Activated T-cell treated with anti-CD3 and anti-CD28 coated beads, Interleukin-2, amount 50 U/mL, for 1 hour (primary cell): ENCODE results near the gene DPF3.

Source experiments
- DNase-seq: peaks from one replicate; pipeline ENCODE4 v3.0.0-alpha.2; 2020

DPF3 gene

GRCh38 chr14:72792051-72792788 is 101.7 kb downstream of the DPF3 start:
- DNase-seq: no peak

GRCh38 chr14:72790887-72791566 is 102.9 kb downstream of the DPF3 start:
- DNase-seq: no peak

GRCh38 chr14:72788972-72789728 is 104.8 kb downstream of the DPF3 start:
- no peak for DNase-seq

- no peak for DNase-seq
Measured at GRCh38 chr14:72788255-72788654, 105.6 kb downstream of the DPF3 start.

GRCh38 chr14:72787841-72788240 is 106.1 kb downstream of the DPF3 start:
- DNase-seq: no peak

- no peak for DNase-seq
Measured at GRCh38 chr14:72786378-72787350, 107.2 kb downstream of the DPF3 start.

- DNase-seq: no peak
Measured at GRCh38 chr14:72783741-72784140, 110.2 kb downstream of the DPF3 start.

GRCh38 chr14:72782817-72783216 is 111.1 kb downstream of the DPF3 start:
- DNase-seq: no peak

- no peak for DNase-seq
Measured at GRCh38 chr14:72781561-72782508, 112.1 kb downstream of the DPF3 start.

- no peak for DNase-seq
Measured at GRCh38 chr14:72780751-72781150, 113.2 kb downstream of the DPF3 start.

GRCh38 chr14:72779679-72780078 is 114.2 kb downstream of the DPF3 start:
- DNase-seq: no peak

GRCh38 chr14:72777636-72778035 is 116.3 kb downstream of the DPF3 start:
- DNase-seq: no peak

- DNase-seq: no peak
Measured at GRCh38 chr14:72776701-72777261, 117.1 kb downstream of the DPF3 start.

- DNase-seq: no peak
Measured at GRCh38 chr14:72775923-72776554, 117.9 kb downstream of the DPF3 start.

- no peak for DNase-seq
Measured at GRCh38 chr14:72774894-72775620, 118.8 kb downstream of the DPF3 start.

GRCh38 chr14:72774141-72774540 is 119.8 kb downstream of the DPF3 start:
- DNase-seq: no peak

GRCh38 chr14:72771561-72771960 is 122.3 kb downstream of the DPF3 start:
- no peak for DNase-seq

- DNase-seq: no peak
Measured at GRCh38 chr14:72766296-72766695, 127.6 kb downstream of the DPF3 start.

GRCh38 chr14:72763892-72764291 is 130.0 kb downstream of the DPF3 start:
- DNase-seq: no peak

GRCh38 chr14:72759670-72760069 is 134.2 kb downstream of the DPF3 start:
- no peak for DNase-seq
